HCT116 (cell line): ENCODE data around the gene MED15. TPM values are rescaled to one million over a fixed set of nuclear protein-coding genes. Genes with fewer than 3 reads are reported as not detected.

Experiments used
- ATAC-seq: fragments of 200-7000 bp; cut with Tn5 transposase; 2 replicates; pipeline ENCODE4 v1.9.1; 2020; ENCODE audit warnings: mild to moderate bottlenecking, moderate library complexity
- BruUV-seq: library from RNA; stranded (reverse); fragments of 400-500 nt; replicated peaks from 2 replicates; lab custom pipeline; 2021; lab: Mats Ljungman, UMichigan
- CTCF ChIA-PET: fragments of 300-600 bp; sonication (Branson Sonifier 250); formaldehyde crosslinking; loops from one replicate; lab custom pipeline; 2021; ENCODE audit warnings: antibody characterized with exemption; lab: Charles Lee
- POLR2A ChIA-PET: fragments of 300-600, 350-600 bp; sonication (Branson Sonifier 250); formaldehyde crosslinking; loops from one replicate; lab custom pipeline; 2021; ENCODE audit warnings: antibody characterized with exemption; lab: Charles Lee
- RAD21 ChIA-PET, 2 experiments: fragments of 300-600 bp; sonication (Branson Sonifier 250); formaldehyde crosslinking; loops; one replicate each; lab custom pipeline; 2023; ENCODE audit warnings: low total read pairs in 2 of 2; ENCODE audit not compliant: uncharacterized antibody in 2 of 2, unreplicated experiment in 2 of 2, low non-redundant PET in 1 of 2; lab: Charles Lee
- DNase-seq: peaks from one replicate; pipeline ENCODE4 v3.0.0-alpha.2; 2010; ENCODE audit warnings: low read depth, low spot score
- H2AFZ ChIP-seq: fragments of 200-600 bp; shearing (Covaris generic), sonication (generic); 2 replicates; pipeline ENCODE4 v1.6.1; 2017; ENCODE audit warnings: low read depth, mixed run types, mixed read lengths, antibody characterized with exemption, low read length; ENCODE audit not compliant: poor library complexity, severe bottlenecking
- H3K27ac ChIP-seq: 2 replicates; pipeline ENCODE4 v1.5.1; 2012; ENCODE audit warnings: low read depth, low read length
- H3K27me3 ChIP-seq: fragments of 200-600 bp; sonication (generic); 2 replicates; pipeline ENCODE4 v1.6.1; 2016; ENCODE audit warnings: mixed run types, low read length, mixed read lengths; ENCODE audit not compliant: insufficient read depth
- H3K36me3 ChIP-seq, 2 experiments: fragments of 200-500 bp in 1 of 2; fragments of 200-600 bp in 1 of 2; sonication (Bioruptor generic) in 1 of 2; sonication (generic) in 1 of 2; 2 replicates each; pipeline versions ENCODE4 v1.5.1 to v1.6.1; 2014 to 2016; ENCODE audit warnings: low read length in 2 of 2, inconsistent platforms in 1 of 2, mixed read lengths in 1 of 2, mixed run types in 1 of 2; ENCODE audit not compliant: insufficient read depth in 2 of 2, control insufficient read depth in 1 of 2
- H3K4me1 ChIP-seq, 2 experiments: fragments of 200-600 bp in 1 of 2; sonication (generic) in 1 of 2; 2 replicates each; pipeline versions ENCODE4 v1.5.1 to v1.6.1; 2012 to 2017; ENCODE audit warnings: low read length in 2 of 2, inconsistent platforms in 1 of 2, mild to moderate bottlenecking in 1 of 2, mixed read lengths in 1 of 2, mixed run types in 1 of 2, moderate library complexity in 1 of 2; ENCODE audit not compliant: insufficient read depth in 2 of 2, control insufficient read depth in 1 of 2
- H3K4me2 ChIP-seq: fragments of 200-600 bp; sonication (generic); 2 replicates; pipeline ENCODE4 v1.6.1; 2017; ENCODE audit warnings: mixed run types, low read length, mixed read lengths
- H3K4me3 ChIP-seq, 2 experiments: fragments of 200-600 bp in 1 of 2; sonication (generic) in 1 of 2; replicated peaks in 1 of 2; 2 replicates each; pipeline ENCODE4 v1.5.1; 2011 to 2016; ENCODE audit warnings: low read length in 2 of 2, control low read depth in 1 of 2, low read depth in 1 of 2, mild to moderate bottlenecking in 1 of 2, mixed read lengths in 1 of 2, mixed run types in 1 of 2
- H3K79me2 ChIP-seq: fragments of 200-600 bp; sonication (generic); 2 replicates; pipeline ENCODE4 v1.6.1; 2017; ENCODE audit warnings: mild to moderate bottlenecking, mixed run types, low read length, moderate library complexity, mixed read lengths; ENCODE audit not compliant: insufficient read depth
- H3K9ac ChIP-seq: fragments of 200-600 bp; sonication (generic); 2 replicates; pipeline ENCODE4 v1.6.1; 2016; ENCODE audit warnings: low read length, mixed read lengths
- H3K9me2 ChIP-seq: fragments of 200-600 bp; sonication (generic), shearing (Covaris generic); 2 replicates; pipeline ENCODE4 v1.6.1; 2017; ENCODE audit warnings: mixed run types, mild to moderate bottlenecking, moderate library complexity; ENCODE audit not compliant: insufficient read depth
- H3K9me3 ChIP-seq, 2 experiments: fragments of 200-500 bp in 1 of 2; fragments of 200-600 bp in 1 of 2; sonication (Bioruptor generic) in 1 of 2; sonication (generic) in 1 of 2; 2 replicates each; pipeline ENCODE4 v1.6.1; 2014 to 2017; ENCODE audit warnings: low read length in 2 of 2, mixed read lengths in 2 of 2, inconsistent platforms in 1 of 2, low read depth in 1 of 2, mild to moderate bottlenecking in 1 of 2, mixed run types in 1 of 2, moderate library complexity in 1 of 2; ENCODE audit not compliant: control insufficient read depth in 1 of 2, insufficient read depth in 1 of 2
- H4K20me1 ChIP-seq: fragments of 200-600 bp; sonication (generic), shearing (Covaris generic); 2 replicates; pipeline ENCODE4 v1.6.1; 2017; ENCODE audit warnings: mixed run types, mild to moderate bottlenecking, moderate library complexity; ENCODE audit not compliant: insufficient read depth
- ATF3 ChIP-seq: IDR thresholded peaks from 2 replicates; pipeline ENCODE4 v1.6.1; 2012
- CBX3 ChIP-seq: IDR thresholded peaks from 2 replicates; pipeline ENCODE4 v1.6.1; 2012; ENCODE audit warnings: low read depth
- EZH2 ChIP-seq: fragments of 200-600 bp; sonication (generic); IDR thresholded peaks from 2 replicates; pipeline ENCODE4 v1.6.1; 2017; ENCODE audit warnings: antibody characterized with exemption, mixed run types
- FOSL1 ChIP-seq: IDR thresholded peaks from 2 replicates; pipeline ENCODE4 v1.6.1; 2012; ENCODE audit warnings: low read depth
- JUND ChIP-seq: IDR thresholded peaks from 2 replicates; pipeline ENCODE4 v1.6.1; 2012
- MAX ChIP-seq: IDR thresholded peaks from 2 replicates; pipeline ENCODE4 v1.6.1; 2012
- POLR2AphosphoS5 ChIP-seq: IDR thresholded peaks from 2 replicates; pipeline ENCODE4 v1.6.1; 2011; ENCODE audit warnings: mild to moderate bottlenecking, low read depth, low read length, moderate library complexity
- RAD21 ChIP-seq: IDR thresholded peaks from 2 replicates; pipeline ENCODE4 v1.6.1; 2012; ENCODE audit warnings: low read depth, mild to moderate bottlenecking
- REST ChIP-seq: IDR thresholded peaks from 2 replicates; pipeline ENCODE4 v1.6.1; 2012; ENCODE audit warnings: low read depth
- SRF ChIP-seq: IDR thresholded peaks from 2 replicates; pipeline ENCODE4 v1.6.1; 2012; ENCODE audit warnings: low read depth
- TCF7L2 ChIP-seq: IDR thresholded peaks from 2 replicates; pipeline ENCODE4 v1.7.0; 2011; ENCODE audit warnings: borderline replicate concordance, inconsistent platforms; ENCODE audit not compliant: insufficient read depth, insufficient read length; ENCODE audit errors: extremely low read depth
- YY1 ChIP-seq: IDR thresholded peaks from 2 replicates; pipeline ENCODE4 v1.6.1; 2011; ENCODE audit warnings: low read length, low read depth, moderate library complexity, mild to moderate bottlenecking; ENCODE audit not compliant: insufficient replicate concordance; ENCODE audit errors: extremely low read depth
- intact Hi-C: fragments of 100-400 bp; cut with micrococcal nuclease; formaldehyde crosslinking; loops from 2 replicates; pipeline ENCODE4 v1.10.0; 2022
- total RNA-seq: library from RNA; stranded (reverse); gene quantifications from one replicate; pipeline ENCODE4 v1.2.1, GENCODE V29; 2021; ENCODE audit not compliant: unreplicated experiment

Gene MED15
- total RNA-seq, 1 experiment from 2014 or later = 81.3 TPM

- H2AFZ ChIP-seq = no peak overlapping the region
- H3K36me3 ChIP-seq = peaks cover 33 to 53% of the 10 kb centered on the region in 2 experiments; a peak in 3 of 4 replicates
- no peaks in the 10 kb centered on the region for H4K20me1 ChIP-seq
- H3K4me1 ChIP-seq = 0 out of 4 replicates have a peak, but pooled peaks cover 0 to 1% of the 10 kb centered on the region in 2 experiments
- no TSS peak for BruUV-seq
- CTCF ChIA-PET = no interaction called here
- intact Hi-C loops = no loop called here
- DNase-seq = no peak
- H3K4me3 ChIP-seq = no peak overlapping the region
- H3K9me2 ChIP-seq = no peaks in the 10 kb centered on the region
- ATAC-seq = no peak
- TF ChIP-seq CBX3 = no peak
- no peak for TF ChIP-seq EZH2
- no peak for TF ChIP-seq REST
- TF ChIP-seq POLR2AphosphoS5 = no peak
- TF ChIP-seq SRF = no peak
- RAD21 ChIA-PET = no interaction called here
- peaks cover 16% of the 10 kb centered on the region; the same call in 1 of the 2 replicates for H3K79me2 ChIP-seq
- H3K27ac ChIP-seq = no peak overlapping the region
- H3K4me2 ChIP-seq = no peak overlapping the region
- no peak overlapping the region for H3K9ac ChIP-seq
- POLR2A ChIA-PET = interaction anchor here (0.6 kb wide), 1 partner anchor 846 kb away, joined by 3 read pairs; no protein-coding TSS in a partner anchor
- no peaks in the 10 kb centered on the region for H3K9me3 ChIP-seq
- no peaks in the 10 kb centered on the region for H3K27me3 ChIP-seq
These were observed 69.0 kb downstream of the MED15 start for GRCh38 chr22:20576445-20576816.

GRCh38 chr22:20577045-20577444 lies 69.6 kb downstream of the MED15 start:
- no peak overlapping the region for H2AFZ ChIP-seq
- no peaks in the 10 kb centered on the region for H3K4me1 ChIP-seq
- no peak overlapping the region for H3K9ac ChIP-seq
- H3K27me3 ChIP-seq = no peaks in the 10 kb centered on the region
- H3K27ac ChIP-seq = no peak overlapping the region
- H4K20me1 ChIP-seq = no peaks in the 10 kb centered on the region
- no peak overlapping the region for H3K4me2 ChIP-seq
- no TSS peak for BruUV-seq
- no peaks in the 10 kb centered on the region for H3K9me2 ChIP-seq
- RAD21 ChIA-PET = no interaction called here
- intact Hi-C loops = no loop called here
- H3K9me3 ChIP-seq = no peaks in the 10 kb centered on the region
- H3K36me3 ChIP-seq = peaks cover 28 to 47% of the 10 kb centered on the region in 2 experiments; a peak in 3 of 4 replicates
- CTCF ChIA-PET = no interaction called here
- POLR2A ChIA-PET = no interaction called here
- DNase-seq = no peak
- peaks cover 10% of the 10 kb centered on the region; the same call in 1 of the 2 replicates for H3K79me2 ChIP-seq
- ATAC-seq = no peak
- no peak overlapping the region for H3K4me3 ChIP-seq
- TF ChIP-seq EZH2 (no peak), MAX (no peak), RAD21 (no peak), FOSL1 (no peak), JUND (no peak), TCF7L2 (no peak), REST (no peak), SRF (no peak), POLR2AphosphoS5 (no peak), CBX3 (no peak), YY1 (no peak), ATF3 (no peak)
